HepG2 (cell line): Measurements from ENCODE around the gene SLC22A7. TPM values are rescaled to one million over a fixed set of nuclear protein-coding genes. Genes with fewer than 3 reads are reported as not detected.

Experiments used
- NPAS2 ChIP-seq: sonication (generic); formaldehyde crosslinking; IDR thresholded peaks from 2 replicates; pipeline ENCODE4 v1.8.0; 2022; ENCODE audit warnings: mild to moderate bottlenecking, missing genetic modification reagents, borderline replicate concordance
- PRPF4 ChIP-seq: fragments of 200-400 bp; formaldehyde crosslinking; IDR thresholded peaks from 2 replicates; pipeline ENCODE4 v1.6.1; 2016; ENCODE audit warnings: low read length, low read depth; ENCODE audit not compliant: poor library complexity, severe bottlenecking
- RARA ChIP-seq: IDR thresholded peaks from 2 replicates; pipeline ENCODE4 v1.6.1; 2016; ENCODE audit warnings: missing genetic modification reagents, missing compliant biosample characterization
- TGIF2 ChIP-seq: IDR thresholded peaks from 2 replicates; pipeline ENCODE4 v1.6.1; 2016; ENCODE audit warnings: control low read depth, missing compliant biosample characterization
- ZFX ChIP-seq: sonication (generic); formaldehyde crosslinking; IDR thresholded peaks from 2 replicates; pipeline ENCODE4 v1.4.0; 2020; ENCODE audit warnings: mild to moderate bottlenecking, low read depth, missing genetic modification reagents, moderate library complexity
- ZNF263 ChIP-seq: sonication (generic); formaldehyde crosslinking; IDR thresholded peaks from 2 replicates; pipeline ENCODE4 v1.4.0; 2020; ENCODE audit warnings: missing genetic modification reagents
- ZNF562 ChIP-seq: sonication (generic); formaldehyde crosslinking; IDR thresholded peaks from 2 replicates; pipeline ENCODE4 v1.8.0; 2022; ENCODE audit warnings: missing genetic modification reagents, borderline replicate concordance
- ZNF776 ChIP-seq: sonication (generic); formaldehyde crosslinking; IDR thresholded peaks from 2 replicates; pipeline ENCODE4 v1.4.0; 2020; ENCODE audit warnings: mild to moderate bottlenecking, missing genetic modification reagents
- polyA plus RNA-seq, 8 experiments: library from polyadenylated mRNA; depleted of rRNA in 3 of 8; stranded (reverse) in 7 of 8; unstranded in 1 of 8; fragments of >200 nt; fragmentation: Illumina TruSeq in 4 of 8; extraction: Trizol in 4 of 8; gene quantifications; 2 replicates each; pipeline versions ENCODE4 v1.2.1 to v1.2.3, GENCODE V29; 2011 to 2016; ENCODE audit warnings: low read depth in 4 of 8, missing spikeins in 1 of 8, mixed read lengths in 1 of 8; ENCODE audit not compliant: insufficient read depth in 1 of 8
- total RNA-seq, 5 experiments: library from RNA; depleted of rRNA; stranded (reverse); fragments of >200 nt; fragmentation: Illumina TruSeq; extraction: Trizol; gene quantifications; 2 replicates each; pipeline ENCODE4 v1.2.3, GENCODE V29; 2016; ENCODE audit warnings: low read depth in 1 of 5
- TF ChIP-seq, protein P1 (sequence below): sonication (generic); formaldehyde crosslinking; IDR thresholded peaks from 2 replicates; pipeline ENCODE4 v1.5.1; 2020; ENCODE audit warnings: mild to moderate bottlenecking, missing genetic modification reagents, moderate library complexity
- TF ChIP-seq, protein P2 (sequence below): sonication (generic); formaldehyde crosslinking; IDR thresholded peaks from 2 replicates; pipeline ENCODE4 v1.4.0; 2020; ENCODE audit warnings: missing genetic modification reagents, borderline replicate concordance
- TF ChIP-seq, protein P3 (sequence below): sonication (generic); formaldehyde crosslinking; IDR thresholded peaks from 2 replicates; pipeline ENCODE4 v1.5.1; 2020; ENCODE audit warnings: missing genetic modification reagents, mild to moderate bottlenecking, borderline replicate concordance
- TF ChIP-seq, protein P4 (sequence below): sonication (generic); formaldehyde crosslinking; IDR thresholded peaks from 2 replicates; pipeline ENCODE4 v1.5.1; 2020; ENCODE audit warnings: mild to moderate bottlenecking, missing genetic modification reagents, moderate library complexity
- TF ChIP-seq, protein P5 (sequence below): sonication (generic); formaldehyde crosslinking; IDR thresholded peaks from 2 replicates; pipeline ENCODE4 v1.4.0; 2020; ENCODE audit warnings: missing genetic modification reagents

The SLC22A7 gene
- total and polyA plus RNA-seq, 2 of the 13 experiments (the other 11 are each of a cell fraction or from before 2014, with no cell fraction given): 5.3 to 22.6 TPM

DNA sequence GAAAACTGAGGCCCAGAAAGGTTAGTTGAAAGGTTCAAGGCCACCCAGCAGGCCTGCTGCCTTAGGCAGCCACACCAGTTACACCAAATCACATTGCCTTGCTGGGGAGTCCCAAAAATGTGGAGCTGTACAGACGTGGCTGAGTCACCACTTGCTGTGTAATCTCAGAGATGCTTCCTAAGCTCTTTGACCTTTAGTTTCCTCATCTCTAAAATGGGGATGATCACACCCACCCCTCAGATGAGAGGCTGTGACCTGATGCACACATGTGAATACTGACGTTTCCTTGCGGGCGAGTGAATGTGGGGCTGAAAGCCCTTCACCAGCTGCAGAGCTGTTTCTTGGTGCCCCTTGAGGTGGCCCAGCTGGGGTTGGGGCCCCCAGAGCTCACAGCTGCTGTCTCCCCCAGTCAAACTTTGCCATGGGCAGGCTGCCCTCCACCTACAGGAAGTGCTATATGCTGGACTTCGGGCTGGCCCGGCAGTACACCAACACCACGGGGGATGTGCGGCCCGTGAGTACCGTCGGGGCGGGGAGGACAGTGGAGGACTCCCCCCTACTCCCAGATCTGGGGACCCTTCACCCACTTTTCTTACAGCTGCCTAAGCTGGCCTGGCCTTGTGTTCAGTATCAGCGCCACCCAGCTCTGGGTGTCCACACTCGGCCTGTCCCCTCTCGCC lies 43.8 kb upstream of the SLC22A7 start (continued):
- TF ChIP-seq, protein P1, sequence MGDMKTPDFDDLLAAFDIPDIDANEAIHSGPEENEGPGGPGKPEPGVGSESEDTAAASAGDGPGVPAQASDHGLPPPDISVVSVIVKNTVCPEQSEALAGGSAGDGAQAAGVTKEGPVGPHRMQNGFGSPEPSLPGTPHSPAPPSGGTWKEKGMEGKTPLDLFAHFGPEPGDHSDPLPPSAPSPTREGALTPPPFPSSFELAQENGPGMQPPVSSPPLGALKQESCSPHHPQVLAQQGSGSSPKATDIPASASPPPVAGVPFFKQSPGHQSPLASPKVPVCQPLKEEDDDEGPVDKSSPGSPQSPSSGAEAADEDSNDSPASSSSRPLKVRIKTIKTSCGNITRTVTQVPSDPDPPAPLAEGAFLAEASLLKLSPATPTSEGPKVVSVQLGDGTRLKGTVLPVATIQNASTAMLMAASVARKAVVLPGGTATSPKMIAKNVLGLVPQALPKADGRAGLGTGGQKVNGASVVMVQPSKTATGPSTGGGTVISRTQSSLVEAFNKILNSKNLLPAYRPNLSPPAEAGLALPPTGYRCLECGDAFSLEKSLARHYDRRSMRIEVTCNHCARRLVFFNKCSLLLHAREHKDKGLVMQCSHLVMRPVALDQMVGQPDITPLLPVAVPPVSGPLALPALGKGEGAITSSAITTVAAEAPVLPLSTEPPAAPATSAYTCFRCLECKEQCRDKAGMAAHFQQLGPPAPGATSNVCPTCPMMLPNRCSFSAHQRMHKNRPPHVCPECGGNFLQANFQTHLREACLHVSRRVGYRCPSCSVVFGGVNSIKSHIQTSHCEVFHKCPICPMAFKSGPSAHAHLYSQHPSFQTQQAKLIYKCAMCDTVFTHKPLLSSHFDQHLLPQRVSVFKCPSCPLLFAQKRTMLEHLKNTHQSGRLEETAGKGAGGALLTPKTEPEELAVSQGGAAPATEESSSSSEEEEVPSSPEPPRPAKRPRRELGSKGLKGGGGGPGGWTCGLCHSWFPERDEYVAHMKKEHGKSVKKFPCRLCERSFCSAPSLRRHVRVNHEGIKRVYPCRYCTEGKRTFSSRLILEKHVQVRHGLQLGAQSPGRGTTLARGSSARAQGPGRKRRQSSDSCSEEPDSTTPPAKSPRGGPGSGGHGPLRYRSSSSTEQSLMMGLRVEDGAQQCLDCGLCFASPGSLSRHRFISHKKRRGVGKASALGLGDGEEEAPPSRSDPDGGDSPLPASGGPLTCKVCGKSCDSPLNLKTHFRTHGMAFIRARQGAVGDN (CRISPR knock-in tag): peak; percentile 50
- no peak for TF ChIP-seq NPAS2 (CRISPR knock-in tag)
- no peak for TF ChIP-seq ZFX (CRISPR knock-in tag)
- TF ChIP-seq ZNF562: no peak
- TF ChIP-seq, protein P2, sequence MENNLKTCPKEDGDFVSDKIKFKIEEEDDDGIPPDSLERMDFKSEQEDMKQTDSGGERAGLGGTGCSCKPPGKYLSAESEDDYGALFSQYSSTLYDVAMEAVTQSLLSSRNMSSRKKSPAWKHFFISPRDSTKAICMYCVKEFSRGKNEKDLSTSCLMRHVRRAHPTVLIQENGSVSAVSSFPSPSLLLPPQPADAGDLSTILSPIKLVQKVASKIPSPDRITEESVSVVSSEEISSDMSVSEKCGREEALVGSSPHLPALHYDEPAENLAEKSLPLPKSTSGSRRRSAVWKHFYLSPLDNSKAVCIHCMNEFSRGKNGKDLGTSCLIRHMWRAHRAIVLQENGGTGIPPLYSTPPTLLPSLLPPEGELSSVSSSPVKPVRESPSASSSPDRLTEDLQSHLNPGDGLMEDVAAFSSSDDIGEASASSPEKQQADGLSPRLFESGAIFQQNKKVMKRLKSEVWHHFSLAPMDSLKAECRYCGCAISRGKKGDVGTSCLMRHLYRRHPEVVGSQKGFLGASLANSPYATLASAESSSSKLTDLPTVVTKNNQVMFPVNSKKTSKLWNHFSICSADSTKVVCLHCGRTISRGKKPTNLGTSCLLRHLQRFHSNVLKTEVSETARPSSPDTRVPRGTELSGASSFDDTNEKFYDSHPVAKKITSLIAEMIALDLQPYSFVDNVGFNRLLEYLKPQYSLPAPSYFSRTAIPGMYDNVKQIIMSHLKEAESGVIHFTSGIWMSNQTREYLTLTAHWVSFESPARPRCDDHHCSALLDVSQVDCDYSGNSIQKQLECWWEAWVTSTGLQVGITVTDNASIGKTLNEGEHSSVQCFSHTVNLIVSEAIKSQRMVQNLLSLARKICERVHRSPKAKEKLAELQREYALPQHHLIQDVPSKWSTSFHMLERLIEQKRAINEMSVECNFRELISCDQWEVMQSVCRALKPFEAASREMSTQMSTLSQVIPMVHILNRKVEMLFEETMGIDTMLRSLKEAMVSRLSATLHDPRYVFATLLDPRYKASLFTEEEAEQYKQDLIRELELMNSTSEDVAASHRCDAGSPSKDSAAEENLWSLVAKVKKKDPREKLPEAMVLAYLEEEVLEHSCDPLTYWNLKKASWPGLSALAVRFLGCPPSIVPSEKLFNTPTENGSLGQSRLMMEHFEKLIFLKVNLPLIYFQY (CRISPR knock-in tag): no peak
- TF ChIP-seq, protein P3, sequence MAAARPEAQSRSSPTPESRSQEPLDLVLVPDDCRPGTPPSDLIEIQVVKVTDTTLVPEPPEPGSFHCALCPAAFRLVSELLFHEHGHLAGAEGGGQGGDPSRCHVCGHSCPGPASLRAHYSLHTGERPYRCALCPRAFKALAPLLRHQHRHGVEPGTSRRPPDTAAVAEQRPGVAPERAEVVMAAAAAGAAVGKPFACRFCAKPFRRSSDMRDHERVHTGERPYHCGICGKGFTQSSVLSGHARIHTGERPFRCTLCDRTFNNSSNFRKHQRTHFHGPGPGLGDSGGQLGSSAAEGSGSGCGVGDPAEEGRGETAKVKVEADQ (CRISPR knock-in tag): no peak
- no peak for TF ChIP-seq TGIF2 (CRISPR knock-in tag)
- TF ChIP-seq, protein P4, sequence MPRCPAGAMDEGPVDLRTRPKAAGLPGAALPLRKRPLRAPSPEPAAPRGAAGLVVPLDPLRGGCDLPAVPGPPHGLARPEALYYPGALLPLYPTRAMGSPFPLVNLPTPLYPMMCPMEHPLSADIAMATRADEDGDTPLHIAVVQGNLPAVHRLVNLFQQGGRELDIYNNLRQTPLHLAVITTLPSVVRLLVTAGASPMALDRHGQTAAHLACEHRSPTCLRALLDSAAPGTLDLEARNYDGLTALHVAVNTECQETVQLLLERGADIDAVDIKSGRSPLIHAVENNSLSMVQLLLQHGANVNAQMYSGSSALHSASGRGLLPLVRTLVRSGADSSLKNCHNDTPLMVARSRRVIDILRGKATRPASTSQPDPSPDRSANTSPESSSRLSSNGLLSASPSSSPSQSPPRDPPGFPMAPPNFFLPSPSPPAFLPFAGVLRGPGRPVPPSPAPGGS (CRISPR knock-in tag): no peak
- TF ChIP-seq PRPF4: no peak
- no peak for TF ChIP-seq RARA (CRISPR knock-in tag)
- TF ChIP-seq ZNF263: no peak; the same call in 1 of the 2 replicates
- TF ChIP-seq ZNF776 (CRISPR knock-in tag): 0 out of 2 replicates have a peak, but pooled peaks have one; percentile 29
- TF ChIP-seq, protein P5, sequence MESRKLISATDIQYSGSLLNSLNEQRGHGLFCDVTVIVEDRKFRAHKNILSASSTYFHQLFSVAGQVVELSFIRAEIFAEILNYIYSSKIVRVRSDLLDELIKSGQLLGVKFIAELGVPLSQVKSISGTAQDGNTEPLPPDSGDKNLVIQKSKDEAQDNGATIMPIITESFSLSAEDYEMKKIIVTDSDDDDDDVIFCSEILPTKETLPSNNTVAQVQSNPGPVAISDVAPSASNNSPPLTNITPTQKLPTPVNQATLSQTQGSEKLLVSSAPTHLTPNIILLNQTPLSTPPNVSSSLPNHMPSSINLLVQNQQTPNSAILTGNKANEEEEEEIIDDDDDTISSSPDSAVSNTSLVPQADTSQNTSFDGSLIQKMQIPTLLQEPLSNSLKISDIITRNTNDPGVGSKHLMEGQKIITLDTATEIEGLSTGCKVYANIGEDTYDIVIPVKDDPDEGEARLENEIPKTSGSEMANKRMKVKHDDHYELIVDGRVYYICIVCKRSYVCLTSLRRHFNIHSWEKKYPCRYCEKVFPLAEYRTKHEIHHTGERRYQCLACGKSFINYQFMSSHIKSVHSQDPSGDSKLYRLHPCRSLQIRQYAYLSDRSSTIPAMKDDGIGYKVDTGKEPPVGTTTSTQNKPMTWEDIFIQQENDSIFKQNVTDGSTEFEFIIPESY (CRISPR knock-in tag): no peak
